Stimulated activated CD8-positive, alpha-beta memory T cell treated with anti-CD3 and anti-CD28 coated beads, Interleukin-4, amount 100 ng/mL, for 24 hours (primary cell): Measurements from ENCODE around the gene ANTXRL.
A peak's percentile ranks its signal among the peaks of the same experiment; 100 is the strongest.
"Not testable (repeated sequence)": the region's sequence is repeated elsewhere in the genome, so short reads cannot be mapped to it uniquely, and the experiment has no call there.

Source experiments
- DNase-seq: peaks from one replicate; pipeline ENCODE4 v3.0.0-alpha.2; 2020; ENCODE audit warnings: low read depth

The ANTXRL gene

DNA sequence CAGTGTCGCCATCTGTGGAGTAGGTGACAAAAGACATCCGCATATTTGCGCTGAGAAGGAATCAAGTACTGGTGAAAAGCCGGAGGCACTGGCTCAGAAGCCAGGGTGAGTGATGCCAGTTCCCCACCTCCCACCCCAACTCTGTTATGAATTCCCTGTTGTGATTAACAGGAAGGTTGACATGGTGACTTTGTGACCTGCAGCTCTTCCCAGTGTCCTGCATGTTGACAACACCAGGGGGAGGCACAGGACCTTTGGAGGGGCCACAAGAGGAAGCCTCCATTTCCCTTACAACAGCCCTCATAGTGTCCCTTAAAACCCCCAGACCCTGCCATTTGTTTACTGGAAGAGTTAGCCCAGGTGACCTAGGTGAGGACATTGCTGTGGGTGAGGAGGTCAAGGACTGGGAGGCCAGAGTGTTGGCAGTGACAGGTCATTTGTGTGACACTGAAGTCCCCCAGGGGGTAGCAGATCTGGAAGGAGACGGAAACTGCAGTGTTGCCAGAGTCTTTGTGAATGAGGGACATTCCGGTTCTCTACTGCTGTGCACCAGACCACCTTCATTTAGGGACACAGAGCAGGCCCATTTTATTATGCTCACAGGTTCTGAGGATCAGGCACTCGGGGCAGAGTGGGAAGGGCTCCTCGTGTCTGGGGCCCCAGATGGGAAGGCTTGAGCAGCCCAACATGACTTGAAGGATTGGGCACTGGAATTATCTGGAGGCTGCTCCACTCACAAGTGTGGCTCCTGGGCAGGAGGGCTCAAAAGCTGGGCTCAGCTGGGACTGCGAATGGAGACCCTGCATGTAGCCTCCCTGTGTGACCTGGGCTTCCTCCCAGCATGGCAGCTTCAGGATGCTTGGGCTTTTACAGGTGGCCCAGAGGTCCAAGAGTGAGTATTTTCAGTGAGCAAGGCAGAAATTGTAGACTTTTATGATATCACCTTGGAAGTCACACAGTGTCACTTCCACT lies 13.0 kb upstream of the ANTXRL start:
- DNase-seq, result no peak

DNA sequence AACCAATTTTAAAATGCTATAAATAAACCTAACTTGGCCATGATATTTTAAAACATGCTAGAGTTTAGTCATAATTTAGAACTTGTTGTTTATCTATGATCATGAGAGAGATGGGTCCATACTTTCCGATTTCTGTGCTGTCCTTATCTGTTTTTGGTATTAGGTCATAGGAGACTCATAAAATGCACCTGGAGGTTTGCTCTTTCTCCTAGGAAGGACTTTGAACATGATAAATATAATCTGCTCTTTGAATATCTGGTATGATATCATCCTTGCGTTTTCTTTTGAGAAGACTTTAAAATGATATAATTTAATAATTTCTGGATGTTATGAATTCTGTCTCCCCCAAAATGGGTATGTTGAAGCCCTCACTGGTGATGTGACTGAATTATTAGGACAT lies 9.0 kb upstream of the ANTXRL start:
- no peak for DNase-seq

GRCh38 chr10:46282421-46282831 lies 4.4 kb upstream of the ANTXRL start:
- not testable (repeated sequence) for DNase-seq

- peak; percentile 42 for DNase-seq
These were observed 3.8 kb upstream of the ANTXRL start for GRCh38 chr10:46282842-46283574.

- DNase-seq, result no peak
These were observed 3.1 kb upstream of the ANTXRL start for GRCh38 chr10:46283580-46284285.

GRCh38 chr10:46284286-46285229 lies 2.2 kb upstream of the ANTXRL start:
- peak; percentile 70 for DNase-seq

DNA sequence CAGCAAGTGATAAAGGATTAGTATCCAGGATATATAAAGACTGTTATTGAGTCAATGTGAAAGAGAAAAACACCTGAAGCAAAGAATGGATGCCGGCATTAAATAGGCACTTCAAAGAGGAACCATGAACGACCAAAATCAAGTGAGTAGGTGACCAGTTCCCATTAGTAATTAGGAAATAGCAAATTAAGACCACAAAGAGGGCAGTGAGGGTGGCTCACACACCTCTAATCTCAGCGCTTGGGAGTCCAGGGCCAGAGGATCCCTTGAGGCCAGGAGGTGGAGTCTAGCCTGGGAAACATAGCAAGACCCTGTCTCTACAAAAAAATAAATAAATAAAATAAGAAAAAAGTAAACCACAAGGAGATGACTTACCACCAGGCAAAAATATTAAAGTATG lies 1.5 kb upstream of the ANTXRL start:
- no peak for DNase-seq

DNA sequence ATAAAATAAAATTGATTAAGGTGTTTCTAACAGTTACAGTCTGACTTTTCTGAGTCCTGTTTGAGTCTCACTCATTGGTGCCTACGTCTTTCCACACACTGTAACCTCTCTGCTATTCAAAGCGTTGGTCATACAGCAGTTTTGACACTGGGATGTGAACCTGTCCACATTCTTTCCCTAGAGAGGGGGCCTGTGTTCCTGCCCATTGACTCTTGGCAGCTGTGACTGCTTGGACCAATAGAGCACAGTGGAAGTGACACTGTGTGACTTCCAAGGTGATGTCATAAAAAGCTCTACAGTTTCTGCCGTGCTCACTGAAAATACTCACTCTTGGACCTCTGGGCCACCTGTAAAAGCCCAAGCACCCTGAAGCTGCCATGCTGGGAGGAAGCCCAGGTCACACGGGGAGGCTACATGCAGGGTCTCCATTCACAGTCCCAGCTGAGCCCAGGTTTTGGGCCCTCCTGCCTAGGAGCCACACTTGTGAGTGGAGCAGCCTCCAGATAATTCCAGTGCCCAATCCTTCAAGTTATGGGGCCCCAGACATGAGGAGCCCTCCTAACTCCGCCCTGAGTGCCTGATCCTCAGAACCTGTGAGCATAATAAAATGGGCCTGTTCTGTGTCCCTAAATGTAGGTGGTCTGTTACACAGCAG lies 704 bp upstream of the ANTXRL start:
- no peak for DNase-seq

DNA sequence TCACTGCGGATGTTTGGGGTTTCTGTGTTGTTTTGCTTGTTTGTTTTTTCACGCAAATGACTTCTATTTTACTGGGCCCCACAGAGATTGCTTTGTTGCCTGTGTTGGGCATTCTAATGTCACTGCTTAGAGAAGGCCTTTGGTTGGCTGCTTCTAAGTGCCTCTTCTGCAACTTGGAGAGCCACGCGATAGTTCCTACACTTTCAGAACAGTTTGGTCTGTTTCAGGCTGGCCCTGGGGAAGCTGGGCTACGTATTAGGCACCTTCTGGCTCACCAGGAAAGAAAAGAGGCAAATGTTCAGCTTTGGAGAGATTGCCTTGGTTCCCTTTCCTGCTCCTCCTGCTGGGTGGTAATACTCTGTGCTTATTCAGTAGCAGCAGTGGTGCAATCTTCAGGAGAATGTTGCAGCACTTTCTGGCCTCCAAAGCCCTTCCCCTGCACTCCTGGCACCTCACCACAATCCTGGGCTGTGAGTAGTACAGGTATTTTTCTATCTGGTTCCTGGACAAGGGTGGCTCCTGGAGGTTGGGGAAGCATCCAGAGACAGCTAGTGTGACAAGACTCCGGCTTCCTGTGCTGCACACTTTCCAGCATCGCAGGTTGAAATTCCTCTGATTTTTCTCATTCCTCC lies 1.2 kb downstream of the ANTXRL start:
- DNase-seq, result no peak

DNA sequence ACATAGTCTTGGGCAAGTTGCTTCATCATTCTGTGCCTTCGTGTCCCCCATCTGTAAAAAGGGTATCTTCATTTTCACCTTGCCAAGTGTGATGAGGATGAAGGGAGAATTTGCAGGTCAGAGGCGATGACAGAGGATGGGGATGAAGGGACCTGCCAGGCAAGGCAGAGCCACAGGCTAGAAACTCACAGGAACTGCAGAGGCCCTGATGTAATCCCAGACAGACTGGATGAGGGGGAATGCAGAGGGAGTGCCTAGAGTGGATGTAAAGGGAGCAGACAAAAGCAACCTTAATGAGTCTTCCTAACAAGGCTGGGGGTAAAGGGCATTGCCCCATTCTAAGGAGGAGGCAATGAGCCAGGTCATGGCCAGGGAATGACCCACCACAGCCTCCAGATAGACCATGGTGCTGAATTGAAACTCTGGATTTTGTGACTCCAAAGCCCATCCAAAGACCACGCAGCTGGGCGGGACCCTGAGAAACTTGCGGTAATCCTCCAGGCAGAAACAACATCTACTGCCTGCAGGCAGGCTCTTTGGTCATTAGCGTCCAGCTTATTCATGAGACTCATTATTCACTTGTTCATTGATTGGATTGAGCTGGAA lies 1.9 kb downstream of the ANTXRL start:
- DNase-seq, result no peak

DNA sequence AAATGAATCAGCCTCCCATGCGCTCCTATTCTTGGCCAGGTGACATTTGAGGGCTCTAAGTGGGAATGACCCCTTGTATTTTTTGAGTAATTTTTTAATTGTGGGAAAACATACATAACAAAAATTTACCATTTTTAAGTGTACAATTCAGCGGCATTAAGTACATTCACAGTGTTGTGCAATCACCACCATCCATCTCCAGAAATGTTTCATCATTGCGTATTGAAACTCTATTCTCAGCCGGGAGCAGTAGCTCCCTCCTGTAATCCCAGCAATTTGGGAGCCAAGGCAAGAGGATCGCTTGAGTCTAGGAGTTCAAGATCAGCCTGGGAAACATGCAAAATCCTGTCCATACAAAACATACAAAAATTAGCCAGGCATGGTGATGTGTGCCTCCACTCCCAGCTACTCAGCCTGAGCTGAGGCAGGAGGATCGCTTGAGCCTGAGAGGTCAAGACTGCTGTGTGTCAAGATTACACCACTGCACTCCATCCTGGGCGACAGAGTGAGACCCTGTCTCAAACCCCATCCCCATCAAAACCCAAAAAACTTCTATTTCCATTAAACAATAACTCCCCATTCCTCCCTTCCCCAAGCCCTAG lies 2.5 kb downstream of the ANTXRL start:
- DNase-seq, result no peak

GRCh38 chr10:46290101-46290886 lies 3.5 kb downstream of the ANTXRL start:
- no peak for DNase-seq

GRCh38 chr10:46291817-46292572 lies 5.2 kb downstream of the ANTXRL start:
- no peak for DNase-seq

- DNase-seq, result no peak
These were observed 5.8 kb downstream of the ANTXRL start for GRCh38 chr10:46292573-46293023.

GRCh38 chr10:46293228-46293627 lies 6.4 kb downstream of the ANTXRL start:
- no peak for DNase-seq

DNA sequence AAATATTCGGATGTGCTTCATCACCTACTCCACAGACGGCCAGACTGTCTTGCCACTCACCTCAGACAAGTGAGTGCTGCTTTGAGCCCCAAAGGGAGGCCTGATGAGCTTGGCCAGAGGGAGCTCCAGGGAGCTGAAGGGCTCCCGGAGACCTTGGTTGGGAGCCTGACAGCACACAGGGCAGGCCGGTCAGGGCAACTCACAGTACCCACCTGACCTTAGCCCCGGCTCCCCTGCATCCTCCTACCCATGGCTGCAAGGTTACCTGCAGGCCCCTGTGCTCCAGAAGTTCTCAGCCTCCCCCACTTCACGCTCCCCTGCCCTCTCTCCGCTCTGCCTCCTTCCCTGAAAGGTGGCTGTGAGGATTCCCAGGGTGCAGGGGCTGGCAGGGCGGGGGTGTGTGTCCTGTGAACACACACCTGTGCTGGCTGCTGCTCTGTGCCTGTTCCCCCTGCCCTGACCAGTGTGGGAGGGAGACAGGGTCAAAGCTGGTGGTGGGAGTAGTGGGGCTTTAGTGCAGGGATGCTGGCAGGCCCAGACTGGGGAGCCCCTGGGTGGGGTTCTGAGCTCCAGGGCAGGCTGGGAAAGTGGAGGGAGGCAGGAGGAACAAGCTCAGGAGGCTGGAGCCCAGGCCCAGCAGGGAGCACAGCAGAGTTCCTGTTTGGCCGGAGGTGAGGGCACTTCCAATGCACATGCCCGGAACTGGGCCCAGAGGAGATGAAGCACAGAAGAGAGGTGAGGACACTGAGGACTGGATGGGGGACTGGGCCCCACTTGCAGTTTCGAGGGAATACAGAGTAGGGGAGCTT lies 7.2 kb downstream of the ANTXRL start:
- no peak for DNase-seq

- no peak for DNase-seq
These were observed 7.9 kb downstream of the ANTXRL start for GRCh38 chr10:46294641-46295220.
